AG04450 (cell line): ENCODE results near the gene OR13G1. TPM values are rescaled to one million over a fixed set of nuclear protein-coding genes. Genes with fewer than 3 reads are reported as not detected.

ENCODE experiments used
- CTCF ChIA-PET: fragments of 300-600, 350-600 bp; formaldehyde crosslinking; extraction: SDS; loops from one replicate; lab custom pipeline; 2022; ENCODE audit warnings: antibody characterized with exemption, inconsistent platforms; lab: Charles Lee
- POLR2A ChIA-PET: fragments of 350-600 bp; formaldehyde crosslinking; extraction: SDS; loops from one replicate; lab custom pipeline; 2021; ENCODE audit warnings: antibody characterized with exemption, inconsistent platforms; lab: Yijun Ruan, JAX
- DNase-seq: peaks from one replicate; pipeline ENCODE4 v3.0.0-alpha.2; 2011; ENCODE audit warnings: low read depth, low spot score
- H3K27ac ChIP-seq: one replicate; pipeline ENCODE4 v1.5.1; 2012; ENCODE audit warnings: low read depth, low read length, control low read depth
- H3K27me3 ChIP-seq: one replicate; pipeline ENCODE4 v1.6.0; 2012; ENCODE audit warnings: low read length; ENCODE audit not compliant: control insufficient read depth, insufficient read depth
- H3K4me3 ChIP-seq: 2 replicates; pipeline ENCODE4 v1.5.1; 2011; ENCODE audit warnings: mild to moderate bottlenecking, low read depth, low read length, control low read depth
- H3K9me3 ChIP-seq: 2 replicates; pipeline ENCODE4 v1.5.1; 2012; ENCODE audit warnings: low read length; ENCODE audit not compliant: control insufficient read depth, insufficient read depth
- CTCF ChIP-seq: IDR thresholded peaks from 2 replicates; pipeline ENCODE4 v1.5.1; 2011; ENCODE audit warnings: low read depth, low read length, control low read depth, inconsistent platforms
- polyA plus RNA-seq: library from polyadenylated mRNA; depleted of rRNA; stranded (reverse); fragments of >200 nt; gene quantifications from 2 replicates; pipeline ENCODE4 v1.2.3, GENCODE V29; 2011

OR13G1 gene
- polyA plus RNA-seq, 1 experiment: not detected

- peaks cover 12% of the 10 kb centered on the region; the same call in 1 of the 2 replicates for H3K9me3 ChIP-seq
- H3K27ac ChIP-seq: no peak overlapping the region
- ChIA-PET POLR2A (no interaction called here), CTCF (no interaction called here)
- DNase-seq: no peak
- no peaks in the 10 kb centered on the region for H3K27me3 ChIP-seq
- TF ChIP-seq CTCF: no peak
- H3K4me3 ChIP-seq: no peak overlapping the region
Measured at GRCh38 chr1:247653040-247653439, 26.5 kb downstream of the OR13G1 start.

- POLR2A ChIA-PET: no interaction called here
- TF ChIP-seq CTCF: no peak
- Histone ChIP-seq H3K27me3 (no peaks in the 10 kb centered on the region), H3K9me3 (peaks cover 16% of the 10 kb centered on the region; the same call in 1 of the 2 replicates), H3K4me3 (no peak overlapping the region), H3K27ac (no peak overlapping the region)
- CTCF ChIA-PET: no interaction called here
- no peak for DNase-seq
Measured at GRCh38 chr1:247647864-247648263, 31.7 kb downstream of the OR13G1 start.

GRCh38 chr1:247646867-247647266 lies 32.7 kb downstream of the OR13G1 start:
- no peak for TF ChIP-seq CTCF
- H3K27ac ChIP-seq: no peak overlapping the region
- ChIA-PET CTCF (no interaction called here), POLR2A (no interaction called here)
- H3K27me3 ChIP-seq: no peaks in the 10 kb centered on the region
- H3K9me3 ChIP-seq: peaks cover 18% of the 10 kb centered on the region; the same call in 1 of the 2 replicates
- no peak overlapping the region for H3K4me3 ChIP-seq
- no peak for DNase-seq

GRCh38 chr1:247642742-247643141 lies 36.8 kb downstream of the OR13G1 start:
- DNase-seq: no peak
- ChIA-PET POLR2A (no interaction called here), CTCF (no interaction called here)
- Histone ChIP-seq H3K27ac (no peak overlapping the region), H3K4me3 (no peak overlapping the region), H3K9me3 (peaks cover 32% of the 10 kb centered on the region), H3K27me3 (no peaks in the 10 kb centered on the region)
- no peak for TF ChIP-seq CTCF

GRCh38 chr1:247639381-247639981 lies 40.1 kb downstream of the OR13G1 start:
- no peak for TF ChIP-seq CTCF
- H3K27ac ChIP-seq: no peak overlapping the region

More at GRCh38 chr1:247639381-247639981, 40.1 kb downstream of the OR13G1 start:
- Histone ChIP-seq H3K4me3 (no peak overlapping the region), H3K9me3 (peaks cover 45% of the 10 kb centered on the region), H3K27me3 (no peaks in the 10 kb centered on the region)
- ChIA-PET POLR2A (no interaction called here), CTCF (no interaction called here)
- no peak for DNase-seq
